DMS 273 (cell line): Measurements from ENCODE around the gene NRCAM.
"Not testable (repeated sequence)": the region's sequence is repeated elsewhere in the genome, so short reads cannot be mapped to it uniquely, and the experiment has no call there.

ENCODE experiments used
- DNase-seq: peaks from one replicate; lab custom pipeline; 2025; ENCODE audit not compliant: unreplicated experiment; lab: John Stamatoyannopoulos, UW

Gene NRCAM

GRCh38 chr7:108403597-108404217 lies 52.5 kb downstream of the NRCAM start:
- DNase-seq: peak; percentile 45

GRCh38 chr7:108402865-108403264 lies 53.4 kb downstream of the NRCAM start:
- peak; percentile 46 for DNase-seq

DNA sequence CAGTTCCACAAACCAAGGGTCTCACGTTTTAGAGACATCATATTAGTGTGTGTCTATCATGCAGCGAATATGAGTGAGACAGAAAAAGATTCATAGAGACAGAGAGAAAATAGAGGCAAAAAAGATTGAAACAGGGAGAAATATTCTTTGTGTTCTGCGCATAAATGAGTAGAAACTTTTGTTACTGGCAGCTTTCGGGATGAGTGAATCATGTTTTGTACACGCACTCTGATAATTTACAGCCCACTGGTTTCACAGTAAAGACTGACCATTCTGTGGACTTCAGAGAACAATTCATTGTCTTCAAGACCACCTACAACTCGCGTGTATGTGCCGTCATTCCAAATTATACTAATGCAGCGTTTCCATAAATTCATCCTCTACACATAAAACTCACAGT lies 60.2 kb downstream of the NRCAM start:
- DNase-seq: no peak

- no peak for DNase-seq
Measured at GRCh38 chr7:108395426-108395825, 60.8 kb downstream of the NRCAM start.

GRCh38 chr7:108393097-108393496 lies 63.1 kb downstream of the NRCAM start:
- DNase-seq: not testable (repeated sequence)

GRCh38 chr7:108387686-108388085 lies 68.5 kb downstream of the NRCAM start:
- DNase-seq: not testable (repeated sequence)

DNA sequence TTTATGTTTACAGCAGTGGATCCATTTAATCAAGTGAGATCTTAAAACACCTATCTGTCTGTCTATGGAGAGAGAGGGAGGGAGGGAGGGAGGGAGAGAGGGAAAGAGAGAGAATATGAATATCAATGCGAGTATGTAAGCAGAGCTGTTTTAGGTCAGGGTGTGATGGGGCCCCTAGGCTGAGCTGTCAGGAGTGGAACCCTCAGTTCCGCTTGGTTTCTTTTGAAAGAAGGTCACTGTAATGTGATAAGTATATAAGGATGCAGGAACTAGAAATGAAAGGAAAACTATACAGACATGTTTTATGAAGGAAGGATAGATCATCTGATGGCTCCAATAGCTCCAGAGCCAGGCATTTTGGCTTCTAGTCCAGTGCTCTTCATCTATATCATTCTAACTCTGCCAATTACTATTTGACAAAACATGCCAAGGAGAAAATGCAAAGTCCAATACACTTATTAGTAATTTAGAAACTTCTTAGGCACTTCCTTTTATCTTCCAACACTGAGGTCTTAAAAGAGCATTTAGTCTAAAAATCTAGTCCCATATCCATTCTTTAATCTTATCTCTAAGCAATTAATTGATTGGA lies 70.3 kb downstream of the NRCAM start:
- DNase-seq: no peak

DNA sequence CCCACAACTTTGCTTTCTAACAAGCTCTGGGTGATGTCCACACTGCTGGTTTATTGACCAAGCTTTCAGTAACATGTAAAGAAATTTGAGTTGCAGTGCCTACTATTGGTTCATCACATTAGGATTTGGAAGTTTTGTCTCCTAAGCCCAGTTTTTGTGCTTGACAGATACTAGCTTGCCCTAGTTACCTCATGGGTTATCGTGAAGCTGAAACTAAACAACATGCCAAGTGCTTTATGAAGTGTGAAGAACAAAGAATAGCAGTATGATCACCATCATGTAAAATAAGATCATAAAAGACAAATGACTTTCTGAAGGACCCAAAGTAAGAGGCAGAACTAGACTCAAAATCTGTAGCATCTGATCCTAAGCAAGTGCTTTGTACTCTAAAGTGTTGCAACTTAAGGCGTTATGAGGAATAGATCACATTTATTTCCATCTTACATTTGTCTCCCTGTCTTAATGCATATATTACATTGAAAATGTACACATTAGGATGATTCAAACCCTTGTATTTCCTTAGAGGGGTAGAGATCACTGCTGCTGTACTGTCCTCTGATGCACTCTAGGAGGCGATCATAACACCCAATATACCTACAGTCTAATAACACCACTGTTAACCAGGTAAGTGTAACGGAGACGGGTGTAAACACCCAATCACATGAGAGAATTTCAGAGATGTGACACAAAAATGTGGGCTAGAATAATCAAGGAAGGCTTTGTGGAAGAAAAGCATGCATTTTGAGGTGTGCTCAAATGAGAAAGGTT lies 71.3 kb downstream of the NRCAM start:
- DNase-seq: no peak

DNA sequence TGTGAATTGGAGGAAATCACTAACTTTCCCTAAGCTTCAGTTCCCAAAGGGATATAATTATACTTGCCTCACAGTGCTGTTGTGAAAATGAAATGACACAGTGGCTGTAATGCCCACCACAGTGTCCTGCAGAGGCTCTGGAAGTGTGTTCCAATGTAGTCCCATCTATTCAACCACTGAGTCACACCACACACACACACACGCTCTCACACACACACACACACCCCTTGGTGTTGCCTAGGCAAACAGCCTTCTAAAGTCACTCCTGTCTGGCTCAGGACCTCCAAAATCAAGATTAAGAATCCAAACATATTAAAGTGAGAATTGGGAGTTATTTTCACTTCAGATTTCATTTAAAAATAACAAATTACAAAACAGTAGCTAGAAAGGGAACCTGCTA lies 73.3 kb downstream of the NRCAM start:
- DNase-seq: no peak

GRCh38 chr7:108380517-108380916 lies 75.7 kb downstream of the NRCAM start:
- no peak for DNase-seq

GRCh38 chr7:108376206-108376605 lies 80.0 kb downstream of the NRCAM start:
- peak; percentile 45 for DNase-seq

GRCh38 chr7:108375668-108376067 lies 80.6 kb downstream of the NRCAM start:
- DNase-seq: no peak

- no peak for DNase-seq
Measured at GRCh38 chr7:108374899-108375298, 81.3 kb downstream of the NRCAM start.

DNA sequence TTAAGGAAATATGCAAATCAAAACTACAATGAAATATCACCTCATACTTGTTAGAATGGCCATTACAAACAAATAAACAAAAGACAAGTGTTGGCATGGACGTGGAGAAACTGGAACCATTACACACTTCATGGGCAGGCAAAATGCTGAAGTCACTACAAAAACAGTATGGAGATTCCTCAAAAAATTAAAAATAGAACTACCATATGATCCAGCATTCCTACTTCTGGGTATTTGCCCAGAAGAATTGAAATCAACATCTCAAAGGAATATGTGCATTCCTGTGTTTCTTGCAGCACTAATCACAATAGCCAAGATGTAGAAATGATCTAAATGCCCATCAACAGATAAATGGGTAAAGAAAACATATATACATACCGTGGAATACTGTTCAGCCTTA lies 83.6 kb downstream of the NRCAM start:
- DNase-seq: no peak

DNA sequence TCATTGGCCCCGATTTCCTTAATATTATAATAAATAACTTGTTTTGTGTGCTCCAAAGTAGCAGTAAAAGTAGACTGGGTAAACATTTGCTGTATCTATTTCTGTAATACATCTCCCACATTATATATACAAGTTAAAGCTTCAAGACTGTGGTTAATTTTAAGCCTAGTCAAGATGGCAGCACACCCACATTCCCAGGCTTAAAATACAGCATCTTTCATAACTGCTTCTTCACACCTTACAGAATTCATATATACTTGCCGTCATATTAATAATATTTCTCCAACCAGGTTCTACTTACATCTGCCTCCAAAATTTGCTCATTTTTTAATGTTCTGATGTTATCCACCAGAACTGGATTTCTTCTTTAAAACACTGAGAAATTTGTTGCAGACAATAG lies 85.6 kb downstream of the NRCAM start:
- no peak for DNase-seq

DNA sequence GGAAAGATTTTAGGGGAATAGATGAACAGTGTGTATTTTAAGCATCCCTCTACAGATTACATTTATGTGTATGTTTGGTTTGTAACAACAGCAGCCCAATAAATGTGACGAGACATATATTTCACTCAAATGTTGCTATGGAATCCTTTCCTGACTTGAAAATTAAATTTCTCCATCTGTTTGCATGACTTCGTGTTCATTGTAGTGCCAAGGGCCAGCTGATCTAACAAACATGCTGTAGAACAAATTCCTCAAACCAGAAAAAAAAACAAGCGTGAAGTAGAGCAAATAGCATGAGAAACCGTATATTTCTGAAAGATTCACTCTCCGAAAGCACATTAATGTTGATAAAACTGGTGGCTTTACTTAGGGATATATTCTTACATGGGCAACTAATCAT lies 87.8 kb downstream of the NRCAM start:
- DNase-seq: peak; percentile 70

- DNase-seq: peak; percentile 69
Measured at GRCh38 chr7:108367946-108368345, 88.3 kb downstream of the NRCAM start.

- no peak for DNase-seq
Measured at GRCh38 chr7:108367314-108367713, 88.9 kb downstream of the NRCAM start.

DNA sequence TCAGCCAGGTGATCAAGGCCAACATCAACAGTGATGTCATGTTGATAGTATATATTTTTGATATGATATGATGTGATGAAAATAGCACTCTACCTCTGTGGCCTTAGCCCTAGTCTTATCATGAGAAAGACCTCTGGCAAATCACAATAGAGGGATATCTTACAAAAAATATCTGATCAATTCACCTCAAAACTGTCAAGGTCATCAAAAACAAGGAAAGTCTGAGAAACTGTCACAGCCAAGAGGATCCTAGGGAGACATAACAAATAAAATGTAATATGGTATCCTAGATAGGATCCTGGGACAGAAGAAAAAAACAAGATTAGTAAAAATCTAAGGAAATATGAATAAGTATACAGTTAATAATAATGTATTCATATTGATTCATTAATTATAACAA lies 92.6 kb downstream of the NRCAM start:
- DNase-seq: no peak

- DNase-seq: no peak
Measured at GRCh38 chr7:108360058-108360800, 96.0 kb downstream of the NRCAM start.

- DNase-seq: peak; percentile 96
Measured at GRCh38 chr7:108358553-108358952, 97.7 kb downstream of the NRCAM start.

DNA sequence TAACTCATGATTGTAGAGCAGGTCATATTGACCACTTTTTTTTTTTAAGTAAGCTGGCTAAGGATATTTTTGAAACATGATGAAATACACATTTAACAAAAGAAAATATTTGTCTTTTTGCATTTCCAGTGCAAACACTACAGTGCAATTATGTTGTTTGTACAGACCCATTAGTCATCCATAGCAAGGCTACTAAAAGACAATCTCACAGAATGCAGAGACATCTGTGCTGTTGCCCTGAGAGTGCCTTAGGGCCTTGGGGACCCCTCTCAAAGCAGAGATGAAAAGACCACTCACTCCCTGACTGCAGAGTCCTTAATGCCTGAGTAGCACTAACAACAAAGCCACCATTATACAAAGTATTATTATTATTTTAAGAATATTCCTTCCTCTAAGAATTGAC lies 104.5 kb downstream of the NRCAM start:
- DNase-seq: peak; percentile 38
